Measurements from ENCODE around the gene CTDP1.
"Not testable (repeated sequence)": the region's sequence is repeated elsewhere in the genome, so short reads cannot be mapped to it uniquely, and the experiment has no call there.

The CTDP1 gene

GRCh38 chr18:79680891-79681339 lies 1.3 kb downstream of the CTDP1 start:
- FAIRE-seq (no peak), DNase-seq (ENCODE audit: insufficient read length, low spot score) (no peak)

DNA sequence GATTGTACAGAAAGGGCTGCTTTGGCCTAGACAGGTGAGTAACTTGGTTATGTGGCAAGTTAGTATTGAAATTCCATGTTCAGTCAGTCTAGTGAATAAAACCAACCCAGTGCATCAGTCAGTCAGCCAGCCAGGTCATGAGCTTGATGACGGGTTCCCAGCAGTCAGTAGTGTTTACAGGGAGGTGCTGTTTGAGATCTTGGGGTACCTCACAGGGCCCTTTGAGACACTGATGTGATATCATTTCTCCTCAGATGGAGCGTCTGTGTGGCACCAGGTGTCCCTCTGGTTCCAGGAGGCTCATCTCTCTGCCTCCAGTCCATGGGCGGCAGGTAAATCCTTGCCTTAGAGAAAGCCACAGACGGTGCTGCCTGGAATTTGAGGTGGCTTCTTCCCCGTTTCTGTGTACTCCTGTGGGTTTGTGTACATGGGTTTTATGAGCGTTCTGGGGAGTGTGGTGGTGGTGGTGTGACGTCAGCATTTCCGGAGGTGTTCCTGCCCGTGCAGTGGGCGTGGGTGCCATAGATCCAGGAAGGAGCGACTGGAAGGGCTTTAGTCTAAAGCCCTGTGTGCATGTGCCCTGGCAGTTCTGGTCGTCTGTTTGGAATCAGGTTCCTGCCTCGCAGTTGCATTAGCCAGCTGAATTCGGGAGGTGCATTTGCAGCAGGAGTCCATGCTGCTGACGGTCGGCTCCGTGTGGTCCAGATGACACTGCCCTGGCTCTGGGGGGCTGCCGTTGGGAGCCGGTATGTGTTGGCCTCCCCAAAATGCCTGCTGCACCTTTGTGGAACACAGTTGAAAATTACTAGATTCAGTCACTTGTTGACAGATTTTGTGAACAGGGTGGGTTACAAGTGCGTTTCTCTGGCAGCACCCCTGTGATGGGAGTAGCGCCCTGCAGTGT lies 2.1 kb downstream of the CTDP1 start:
- no peak for FAIRE-seq
- no peak for DNase-seq (ENCODE audit: insufficient read length, low spot score)

DNA sequence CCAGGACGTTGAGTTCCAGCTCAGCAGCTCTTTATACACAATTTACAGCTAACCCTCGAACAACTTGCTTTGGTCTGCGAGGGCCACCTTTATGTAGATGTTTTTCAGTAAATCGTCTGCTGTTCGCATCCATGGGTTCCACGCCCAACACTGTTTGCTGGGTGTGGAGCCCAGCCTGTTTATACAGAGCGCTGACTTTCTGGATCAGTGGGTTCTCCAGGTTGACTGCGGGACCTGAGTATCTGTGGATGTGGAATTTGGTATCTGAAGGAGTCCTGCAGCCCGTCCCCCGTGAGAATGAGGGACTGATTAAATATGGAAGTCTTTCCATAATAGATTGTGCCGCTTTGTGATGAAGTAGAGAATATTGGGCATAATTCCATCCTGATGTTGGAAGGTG lies 2.9 kb downstream of the CTDP1 start:
- FAIRE-seq = no peak
- no peak for DNase-seq (ENCODE audit: insufficient read length, low spot score)

- no peak for FAIRE-seq
Observed at GRCh38 chr18:79682894-79683625, 3.5 kb downstream of the CTDP1 start.

DNA sequence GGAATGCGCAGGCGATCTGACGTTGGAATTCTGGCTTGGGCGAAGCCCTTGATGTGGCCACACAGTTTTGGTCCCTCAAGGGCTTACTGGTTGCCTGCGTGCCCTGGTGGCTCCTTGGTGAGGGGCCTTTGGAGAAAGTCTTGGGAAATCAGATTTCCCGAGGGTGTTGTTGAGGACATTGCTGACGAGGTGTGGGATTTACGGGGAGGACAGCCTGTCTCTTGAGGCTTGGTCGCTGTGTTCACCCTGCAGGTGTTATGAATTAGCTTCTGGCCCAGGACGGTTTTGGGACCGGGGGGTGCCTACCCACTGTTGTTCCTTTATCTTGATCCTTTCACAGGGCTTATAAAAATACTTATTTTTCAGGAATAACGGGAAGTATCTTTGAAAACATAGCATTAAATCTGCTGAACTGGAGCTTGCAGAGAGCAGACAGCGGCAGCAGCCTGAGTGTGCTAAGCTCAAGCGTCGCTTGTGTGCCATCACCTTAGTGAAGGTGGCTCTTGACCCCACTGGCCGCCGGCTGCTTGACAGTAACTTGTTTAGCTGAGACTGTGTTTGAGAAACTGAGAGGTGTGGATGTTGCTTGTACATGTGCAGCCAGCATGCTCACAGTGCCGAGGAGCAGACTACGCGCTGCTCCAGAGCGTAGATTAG lies 4.2 kb downstream of the CTDP1 start:
- DNase-seq (ENCODE audit: insufficient read length, low spot score) (no peak), FAIRE-seq (no peak)

More at GRCh38 chr18:79682894-79683625, 3.5 kb downstream of the CTDP1 start:
- DNase-seq (ENCODE audit: insufficient read length, low spot score) = no peak

DNA sequence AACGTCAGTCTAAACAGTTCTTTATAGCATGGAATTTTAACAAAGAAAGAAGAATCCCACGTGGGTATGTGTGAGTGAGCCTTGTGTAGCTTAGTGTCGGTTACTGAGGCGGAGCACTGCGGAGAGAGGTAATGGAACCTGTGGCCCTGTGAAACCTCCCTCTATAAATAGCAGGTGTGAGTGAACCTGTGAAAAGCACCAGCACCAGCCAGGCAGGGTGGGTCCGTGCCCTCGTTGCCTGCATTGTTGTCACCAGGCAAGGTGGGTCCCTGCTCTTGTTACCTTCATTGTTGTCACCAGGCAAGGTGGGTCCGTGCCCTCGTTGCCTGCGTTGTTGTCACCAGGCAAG lies 4.7 kb downstream of the CTDP1 start:
- DNase-seq (ENCODE audit: insufficient read length, low spot score) = no peak
- FAIRE-seq = no peak

- no peak for DNase-seq (ENCODE audit: insufficient read length, low spot score)
- FAIRE-seq = peak; percentile 71
Observed at GRCh38 chr18:79684787-79685186, 5.2 kb downstream of the CTDP1 start.

- DNase-seq (ENCODE audit: insufficient read length, low spot score) (no peak), FAIRE-seq (no peak)
Observed at GRCh38 chr18:79685281-79685680, 5.7 kb downstream of the CTDP1 start.

DNA sequence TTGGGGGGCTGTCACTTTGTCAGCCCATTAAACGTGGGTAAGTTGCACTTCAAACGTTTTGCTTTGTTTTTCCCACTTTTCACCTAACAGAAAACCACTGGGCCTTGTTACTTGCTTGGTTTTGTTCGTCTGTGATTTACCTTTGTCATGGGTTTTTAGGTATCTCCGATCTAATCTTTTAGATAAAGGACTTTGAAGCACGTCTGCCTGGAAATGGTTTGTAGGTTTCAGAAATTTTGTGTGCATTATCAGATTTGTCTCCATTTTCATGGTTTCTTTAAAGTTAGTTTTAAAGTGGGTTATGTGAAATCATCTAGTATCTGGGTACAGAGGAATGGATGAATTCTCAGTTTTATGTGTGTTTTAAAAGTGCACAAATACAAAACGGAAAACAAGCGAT lies 6.4 kb downstream of the CTDP1 start:
- FAIRE-seq = no peak

GRCh38 chr18:79687806-79688205 lies 8.2 kb downstream of the CTDP1 start:
- no peak for FAIRE-seq
- no peak for DNase-seq (ENCODE audit: insufficient read length, low spot score)

More for the DNA sequence above, 6.4 kb downstream of the CTDP1 start:
- DNase-seq (ENCODE audit: insufficient read length, low spot score) = no peak

DNA sequence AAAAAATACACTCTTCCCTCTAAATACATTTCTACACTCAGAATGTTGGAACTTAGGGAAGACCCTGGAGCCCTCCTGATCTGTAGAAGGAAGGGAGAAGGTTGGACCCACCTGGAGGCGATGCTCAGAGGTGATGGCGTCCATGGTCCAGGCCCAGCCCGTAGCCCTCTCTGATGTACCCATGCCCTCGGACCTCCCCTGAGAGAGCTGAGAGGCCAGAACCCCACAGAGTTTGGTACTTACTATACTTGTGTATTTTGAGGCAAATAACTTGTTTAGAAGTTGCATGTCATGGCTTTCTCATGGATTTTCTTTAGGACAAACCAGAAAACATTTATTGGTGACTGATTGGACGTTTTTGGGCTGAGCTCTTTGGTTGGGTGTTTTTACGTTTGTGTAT lies 10.5 kb downstream of the CTDP1 start:
- FAIRE-seq (no peak), DNase-seq (ENCODE audit: insufficient read length, low spot score) (no peak)

- FAIRE-seq (no peak), DNase-seq (ENCODE audit: insufficient read length, low spot score) (no peak)
Observed at GRCh38 chr18:79690586-79691482, 11.2 kb downstream of the CTDP1 start.

DNA sequence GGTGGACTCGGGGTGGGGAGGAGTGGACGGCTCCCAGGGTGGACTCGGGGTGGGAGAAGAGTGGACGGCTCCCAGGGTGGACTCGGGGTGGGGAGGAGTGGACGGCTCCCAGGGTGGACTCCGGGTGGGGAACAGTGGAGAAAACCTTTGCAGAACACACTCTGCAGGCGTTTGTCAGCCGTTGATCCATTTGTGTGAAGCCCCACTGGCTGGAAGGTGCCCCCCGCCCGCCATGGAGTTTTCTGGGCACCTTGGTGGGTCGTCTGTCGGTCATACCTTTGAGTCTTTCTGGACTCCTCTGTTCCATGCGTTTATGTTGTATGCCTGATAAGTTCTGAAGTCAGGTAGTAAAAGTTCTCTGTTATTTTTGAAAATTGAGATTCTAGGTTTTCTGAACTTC lies 12.5 kb downstream of the CTDP1 start:
- FAIRE-seq = no peak
- DNase-seq (ENCODE audit: insufficient read length, low spot score) = no peak

DNA sequence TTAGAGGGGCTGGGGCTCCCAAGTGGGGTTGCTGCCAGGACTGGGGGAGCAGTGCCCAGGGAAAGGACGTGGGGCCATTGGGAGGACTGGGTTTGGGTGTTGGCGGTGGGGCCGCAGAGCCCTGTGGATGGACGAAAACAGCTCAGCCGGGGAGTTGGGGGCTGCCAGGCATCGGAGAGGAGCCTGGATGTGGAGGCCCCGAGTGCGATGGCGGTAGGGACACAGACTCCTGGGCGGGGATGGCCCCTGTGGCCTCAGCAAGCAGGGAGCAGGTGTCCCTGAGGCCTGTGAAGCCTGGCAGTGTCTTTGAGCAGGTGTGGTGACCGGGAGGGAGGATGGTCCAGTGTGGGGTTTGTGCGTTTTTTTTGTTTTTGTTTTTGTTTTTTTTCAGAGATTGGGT lies 13.3 kb downstream of the CTDP1 start:
- FAIRE-seq = no peak

GRCh38 chr18:79693561-79694205 lies 14.1 kb downstream of the CTDP1 start:
- FAIRE-seq (no peak), DNase-seq (ENCODE audit: insufficient read length, low spot score) (no peak)

More for the DNA sequence above, 13.3 kb downstream of the CTDP1 start:
- DNase-seq (ENCODE audit: insufficient read length, low spot score) = no peak

GRCh38 chr18:79694206-79694894 lies 14.7 kb downstream of the CTDP1 start:
- DNase-seq (ENCODE audit: insufficient read length, low spot score); FAIRE-seq: not testable (repeated sequence)

- FAIRE-seq (no peak), DNase-seq (ENCODE audit: insufficient read length, low spot score) (no peak)
Observed at GRCh38 chr18:79694895-79695213, 15.3 kb downstream of the CTDP1 start.

DNA sequence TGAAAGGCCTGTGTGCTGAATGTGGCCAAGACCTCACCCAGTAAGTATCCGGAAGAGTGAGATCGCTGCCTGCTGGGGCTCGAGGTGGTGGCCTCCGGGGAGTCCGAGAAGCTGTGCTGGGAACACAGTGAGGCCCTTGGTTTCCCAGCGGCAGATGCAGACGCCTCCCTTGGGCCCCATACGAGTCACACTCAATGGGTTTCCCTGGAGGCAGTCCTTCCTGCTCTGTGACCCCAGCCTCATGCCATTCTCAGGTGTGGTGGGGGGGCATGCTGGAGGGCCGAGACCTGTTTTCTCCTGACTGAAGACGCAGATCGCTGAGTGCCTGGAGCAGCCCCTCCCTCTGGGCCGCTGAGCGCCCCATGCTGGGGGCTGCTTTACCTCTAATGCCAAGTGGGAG lies 15.7 kb downstream of the CTDP1 start:
- no peak for FAIRE-seq
- no peak for DNase-seq (ENCODE audit: insufficient read length, low spot score)
